Esophagus squamous epithelium (tissue), 5 donors: ENCODE results near the gene PLK3. TPM values are rescaled to one million over a fixed set of nuclear protein-coding genes. Genes with fewer than 3 reads are reported as not detected.
"Not testable (repeated sequence)": the region's sequence is repeated elsewhere in the genome, so short reads cannot be mapped to it uniquely, and the experiment has no call there.

ENCODE experiments used
- DNase-seq: peaks from one replicate; lab custom pipeline; 2025; lab: John Stamatoyannopoulos, UW
- H3K27ac ChIP-seq, 4 donors: fragments of 200-600 bp; sonication (generic); one replicate each; pipeline ENCODE4 v1.5.1; 2016 to 2019; ENCODE audit warnings: mild to moderate bottlenecking in 1 of 4
- H3K27me3 ChIP-seq, 4 donors: fragments of 200-600 bp; sonication (generic); 1 replicate in 3 of 4; 2 replicates in 1 of 4; pipeline versions ENCODE4 v1.5.1 to v1.6.0; 2017 to 2021; ENCODE audit warnings: antibody characterized with exemption in 1 of 4
- H3K36me3 ChIP-seq, 3 donors: fragments of 200-600 bp; sonication (generic); one replicate each; pipeline ENCODE4 v1.5.1; 2016 to 2019
- H3K4me1 ChIP-seq, 3 donors: fragments of 200-600 bp; sonication (generic); one replicate each; pipeline ENCODE4 v1.5.1; 2017 to 2019
- H3K4me3 ChIP-seq, 4 donors: fragments of 200-600 bp; sonication (generic); 1 replicate in 3 of 4; 2 replicates in 1 of 4; pipeline ENCODE4 v1.5.1; 2016 to 2019; ENCODE audit warnings: mild to moderate bottlenecking in 2 of 4, moderate library complexity in 1 of 4
- H3K9me3 ChIP-seq, 3 donors: fragments of 200-600 bp; sonication (generic); one replicate each; pipeline ENCODE4 v1.5.1; 2016 to 2019
- POLR2A ChIP-seq, 4 donors: fragments of 450-650 bp; IDR thresholded peaks; one replicate each; pipeline ENCODE4 v1.6.1; 2017; ENCODE audit warnings: antibody characterized with exemption in 4 of 4, mild to moderate bottlenecking in 4 of 4, moderate library complexity in 3 of 4
- WGBS, 2 donors: methylation state at CpG; one replicate each; pipeline ENCODE4 v1.1.5; 2018; 5-methylcytosine and 5-hydroxymethylcytosine counted together
- intact Hi-C: fragments of 100-400 bp; cut with DNase I; formaldehyde crosslinking; loops from one replicate; pipeline ENCODE4 v1.15.0; 2022
- total RNA-seq, 4 donors: library from RNA; depleted of rRNA; stranded (reverse); fragments of >200 nt; gene quantifications; one replicate each; pipeline ENCODE4 v1.1.0, GENCODE V29; 2016
- TF ChIP-seq, protein P1 (sequence below), 6 experiments: fragments of 450-650 bp in 4 of 6; fragments of 200-600 bp in 2 of 6; sonication (generic) in 2 of 6; IDR thresholded peaks; one replicate each; pipeline ENCODE4 v1.5.1; 2016 to 2019; ENCODE audit warnings: antibody characterized with exemption in 6 of 6, mild to moderate bottlenecking in 4 of 6, moderate library complexity in 4 of 6
- donor health status: DM: yes; HTN: yes; CAD: no.

Gene PLK3
- total RNA-seq, 4 donors from 2014 or later, result 10.3 to 36.2 (median 30.7) TPM

DNA sequence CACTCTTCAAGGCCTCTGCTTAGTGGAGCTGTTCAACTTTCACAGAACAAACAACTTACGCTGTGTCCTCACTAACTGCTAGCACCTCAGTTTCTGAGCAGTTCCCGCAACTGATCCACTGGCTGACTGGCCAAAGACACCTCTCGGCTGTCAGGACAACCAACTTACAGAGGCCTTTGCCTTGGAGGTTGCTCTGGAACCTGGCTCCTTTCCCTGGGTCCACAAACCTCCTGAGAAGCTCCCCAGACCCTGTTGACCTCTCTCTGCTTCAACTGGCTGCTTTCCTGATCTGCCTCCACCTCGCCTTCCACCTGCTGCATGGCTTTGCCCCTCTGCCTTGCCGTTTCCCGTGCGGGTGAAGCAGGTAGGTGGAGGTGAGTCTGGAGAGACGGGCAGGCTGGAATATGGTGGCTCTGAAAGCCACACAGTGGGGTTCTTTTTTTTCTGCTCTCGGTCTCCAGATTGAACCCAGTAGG, 21.1 kb downstream of the PLK3 start:
- DNase-seq, result no peak
- Histone ChIP-seq H3K36me3 (no peaks in the 10 kb centered on the region), H3K4me3 (no peak overlapping the region), H3K9me3 (no peaks in the 10 kb centered on the region), H3K4me1 (peaks cover 10 to 44% (median 12%) of the 10 kb centered on the region in 3 donors), H3K27ac (peak overlapping the region in 3 of 4 donors; percentile 87 to 97 (median 91)), H3K27me3 (no peaks in the 10 kb centered on the region)
- intact Hi-C loops, result no loop called here
- WGBS, 2 donors, result 87 to 97% methylated on average over 5 of the region's 9 CpGs
- TF ChIP-seq, protein P1, sequence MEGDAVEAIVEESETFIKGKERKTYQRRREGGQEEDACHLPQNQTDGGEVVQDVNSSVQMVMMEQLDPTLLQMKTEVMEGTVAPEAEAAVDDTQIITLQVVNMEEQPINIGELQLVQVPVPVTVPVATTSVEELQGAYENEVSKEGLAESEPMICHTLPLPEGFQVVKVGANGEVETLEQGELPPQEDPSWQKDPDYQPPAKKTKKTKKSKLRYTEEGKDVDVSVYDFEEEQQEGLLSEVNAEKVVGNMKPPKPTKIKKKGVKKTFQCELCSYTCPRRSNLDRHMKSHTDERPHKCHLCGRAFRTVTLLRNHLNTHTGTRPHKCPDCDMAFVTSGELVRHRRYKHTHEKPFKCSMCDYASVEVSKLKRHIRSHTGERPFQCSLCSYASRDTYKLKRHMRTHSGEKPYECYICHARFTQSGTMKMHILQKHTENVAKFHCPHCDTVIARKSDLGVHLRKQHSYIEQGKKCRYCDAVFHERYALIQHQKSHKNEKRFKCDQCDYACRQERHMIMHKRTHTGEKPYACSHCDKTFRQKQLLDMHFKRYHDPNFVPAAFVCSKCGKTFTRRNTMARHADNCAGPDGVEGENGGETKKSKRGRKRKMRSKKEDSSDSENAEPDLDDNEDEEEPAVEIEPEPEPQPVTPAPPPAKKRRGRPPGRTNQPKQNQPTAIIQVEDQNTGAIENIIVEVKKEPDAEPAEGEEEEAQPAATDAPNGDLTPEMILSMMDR (IDR thresholded peaks at IDR 0.05), result no peak
- TF ChIP-seq POLR2A (IDR thresholded peaks at IDR 0.05), result no peak

- H3K4me1 ChIP-seq, result peaks cover 10 to 46% (median 12%) of the 10 kb centered on the region in 3 donors
- intact Hi-C loops, result no loop called here
- no peak overlapping the region for H3K4me3 ChIP-seq
- H3K27me3 ChIP-seq, result no peaks in the 10 kb centered on the region
- TF ChIP-seq POLR2A (IDR thresholded peaks at IDR 0.05), result no peak
- TF ChIP-seq, protein P1 (IDR thresholded peaks at IDR 0.05), result no peak
- WGBS, 2 donors, result 83 to 96% methylated on average over 1 to 3 of the region's 6 CpGs
- H3K27ac ChIP-seq, result no peak overlapping the region
- no peaks in the 10 kb centered on the region for H3K9me3 ChIP-seq
- H3K36me3 ChIP-seq, result no peaks in the 10 kb centered on the region
- DNase-seq, result no peak
These were observed 22.0 kb downstream of the PLK3 start for GRCh38 chr1:44822131-44822701.

DNA sequence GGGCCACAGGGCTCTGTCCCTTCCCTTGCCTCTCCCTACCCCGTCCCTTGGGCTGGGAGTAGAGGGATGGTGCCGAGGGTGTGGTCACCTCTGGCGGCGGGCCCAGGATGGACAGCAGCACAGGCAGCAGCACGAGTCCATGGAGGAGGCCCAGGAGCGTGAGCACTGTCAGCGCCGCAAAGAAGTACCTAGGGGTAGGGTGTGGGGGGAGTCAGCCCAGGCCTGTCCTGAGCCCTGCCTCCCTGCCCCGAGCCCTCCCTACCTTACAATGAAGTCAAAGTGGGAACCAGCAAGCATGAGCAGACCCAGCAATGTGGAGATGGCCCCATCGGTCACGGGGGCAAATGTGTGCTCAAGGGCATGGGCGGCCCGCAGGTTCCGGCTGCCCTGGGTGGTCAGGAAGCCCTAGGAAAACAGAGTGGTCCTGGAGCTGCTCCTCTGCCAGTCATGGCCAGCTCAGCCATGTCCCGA, 22.8 kb downstream of the PLK3 start:
- Histone ChIP-seq H3K4me1 (peaks cover 10 to 40% (median 12%) of the 10 kb centered on the region in 3 donors), H3K4me3 (no peak overlapping the region), H3K36me3 (no peaks in the 10 kb centered on the region), H3K9me3 (no peaks in the 10 kb centered on the region), H3K27ac (no peak overlapping the region), H3K27me3 (no peaks in the 10 kb centered on the region)
- TF ChIP-seq, protein P1 (IDR thresholded peaks at IDR 0.05), result no peak
- no peak for TF ChIP-seq POLR2A (IDR thresholded peaks at IDR 0.05)
- intact Hi-C loops, result no loop called here
- WGBS, 2 donors, result 80 to 93% methylated on average over 7 of the region's 15 CpGs
- DNase-seq, result no peak

DNA sequence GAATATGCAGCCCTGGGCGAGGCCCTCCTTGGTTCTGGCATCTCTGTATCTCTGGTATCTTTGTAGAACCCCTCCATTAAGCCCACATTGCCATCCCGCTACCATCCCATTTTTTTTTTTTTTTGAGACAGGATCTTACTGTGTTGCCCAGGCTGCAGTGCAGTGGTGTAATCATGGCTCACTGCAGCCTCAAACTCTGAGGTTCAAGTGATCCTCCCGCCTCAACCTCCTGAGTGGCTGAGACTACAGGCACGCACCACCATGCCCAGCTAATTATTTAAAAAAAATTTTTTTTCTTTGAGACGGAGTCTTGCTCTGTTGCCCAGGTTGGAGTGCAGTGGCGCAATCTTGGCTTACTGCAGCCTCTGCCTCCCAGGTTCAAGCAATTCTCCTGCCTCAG, 24.2 kb downstream of the PLK3 start:
- H3K4me3 ChIP-seq, H3K9me3 ChIP-seq, DNase-seq, H3K27ac ChIP-seq, H3K36me3 ChIP-seq, intact Hi-C loops, H3K27me3 ChIP-seq: not testable (repeated sequence)
- peaks cover 6 to 26% (median 7%) of the 10 kb centered on the region in 3 donors for H3K4me1 ChIP-seq
- 91 to 93% methylated on average over 6 of the region's 6 CpGs for WGBS, 2 donors

DNA sequence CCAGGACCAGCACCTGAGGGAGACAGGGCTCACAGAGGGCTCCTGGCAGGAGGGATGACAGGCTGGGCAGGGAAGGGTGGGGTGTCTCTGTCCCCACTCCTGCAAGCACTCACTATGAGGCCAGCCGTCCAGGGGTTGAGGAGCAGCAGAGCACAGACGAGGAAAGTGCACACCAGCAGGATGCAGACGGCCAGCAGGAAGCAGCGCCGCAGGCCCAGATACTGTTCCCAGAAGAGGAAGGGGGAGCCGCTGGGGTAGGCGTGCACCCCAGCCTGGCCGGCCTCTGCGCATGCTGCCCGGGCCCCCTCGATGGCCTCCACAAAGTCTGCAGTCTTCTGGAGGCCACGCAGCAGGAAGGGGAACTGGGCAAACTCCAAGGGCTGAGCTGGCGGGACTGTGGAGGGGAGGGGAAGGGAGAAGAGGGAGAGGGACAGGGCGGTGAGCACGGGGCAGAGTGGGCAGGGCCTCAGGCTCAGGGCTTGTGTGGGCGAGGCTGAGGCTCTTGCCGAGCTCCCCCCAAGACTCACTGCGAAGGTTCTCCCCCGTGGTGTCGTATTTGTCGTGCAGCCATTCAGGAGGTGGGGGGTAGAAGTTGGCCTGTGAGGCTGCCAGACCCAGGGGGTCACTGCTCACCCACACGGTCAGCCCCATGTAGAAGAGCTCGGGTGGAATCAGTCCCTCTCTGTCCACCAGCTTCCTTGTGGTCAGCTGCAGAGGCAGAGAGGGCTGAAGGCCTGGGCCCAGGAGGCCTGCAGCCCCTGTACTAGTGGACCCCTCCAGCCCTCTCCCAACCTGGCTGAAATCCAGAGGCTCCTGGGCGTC, 26.4 kb downstream of the PLK3 start:
- intact Hi-C loops, result no loop called here
- TF ChIP-seq, protein P1 (IDR thresholded peaks at IDR 0.05), result no peak
- TF ChIP-seq POLR2A (IDR thresholded peaks at IDR 0.05), result no peak
- Histone ChIP-seq H3K4me3 (no peak overlapping the region), H3K27ac (peak overlapping the region in 2 of 4 donors; percentile 18 to 61), H3K27me3 (no peaks in the 10 kb centered on the region), H3K36me3 (no peaks in the 10 kb centered on the region), H3K9me3 (no peaks in the 10 kb centered on the region), H3K4me1 (peaks cover 0 to 7% (median 0%) of the 10 kb centered on the region in 3 donors)
- DNase-seq, result no peak
- WGBS, 2 donors, result 59 to 69% methylated on average over 7 to 20 of the region's 24 CpGs
